Activated T-cell treated with anti-CD3 and anti-CD28 coated beads, Interleukin-2, amount 50 U/mL, for 72 hours (primary cell): ENCODE measurements around the gene KCNMB2. TPM values are rescaled to one million over a fixed set of nuclear protein-coding genes. Genes with fewer than 3 reads are reported as not detected.

Source experiments
- ATAC-seq, 2 donors: fragments of 150-1000 bp; cut with Tn5 transposase; replicated peaks in 1 of 2; 2 replicates each; pipeline ENCODE4 v1.10.0; 2021; ENCODE audit warnings: moderate library complexity in 2 of 2, mild to moderate bottlenecking in 1 of 2
- DNase-seq, 2 donors: peaks; one replicate each; pipeline ENCODE4 v3.0.0; 2021 to 2022; ENCODE audit warnings: mixed read lengths in 1 of 2
- H3K27ac Mint-ChIP-seq: one replicate; pipeline ENCODE4 v1.8.0; 2022; ENCODE audit warnings: mild to moderate bottlenecking, moderate library complexity, mixed read lengths
- H3K27me3 Mint-ChIP-seq: one replicate; pipeline ENCODE4 v1.8.0; 2022; ENCODE audit warnings: low read depth, mixed read lengths
- H3K36me3 Mint-ChIP-seq, 2 donors: one replicate each; pipeline ENCODE4 v1.8.0; 2022; ENCODE audit warnings: mixed read lengths in 2 of 2, mild to moderate bottlenecking in 1 of 2; ENCODE audit not compliant: insufficient read depth in 2 of 2
- H3K4me1 Mint-ChIP-seq: one replicate; pipeline ENCODE4 v1.8.0; 2022; ENCODE audit warnings: low read depth, mixed read lengths
- H3K4me3 Mint-ChIP-seq, 2 donors: one replicate each; pipeline ENCODE4 v1.8.0; 2022; ENCODE audit warnings: mild to moderate bottlenecking in 2 of 2, mixed read lengths in 2 of 2, moderate library complexity in 2 of 2
- H3K9me3 Mint-ChIP-seq, 2 donors: one replicate each; pipeline ENCODE4 v1.8.0; 2022; ENCODE audit warnings: mixed read lengths in 2 of 2
- total RNA-seq, 2 donors: library from RNA; stranded (reverse); gene quantifications; one replicate each; pipeline ENCODE4 v1.2.3, GENCODE V29; 2022

The KCNMB2 gene
- total RNA-seq = not detected

DNA sequence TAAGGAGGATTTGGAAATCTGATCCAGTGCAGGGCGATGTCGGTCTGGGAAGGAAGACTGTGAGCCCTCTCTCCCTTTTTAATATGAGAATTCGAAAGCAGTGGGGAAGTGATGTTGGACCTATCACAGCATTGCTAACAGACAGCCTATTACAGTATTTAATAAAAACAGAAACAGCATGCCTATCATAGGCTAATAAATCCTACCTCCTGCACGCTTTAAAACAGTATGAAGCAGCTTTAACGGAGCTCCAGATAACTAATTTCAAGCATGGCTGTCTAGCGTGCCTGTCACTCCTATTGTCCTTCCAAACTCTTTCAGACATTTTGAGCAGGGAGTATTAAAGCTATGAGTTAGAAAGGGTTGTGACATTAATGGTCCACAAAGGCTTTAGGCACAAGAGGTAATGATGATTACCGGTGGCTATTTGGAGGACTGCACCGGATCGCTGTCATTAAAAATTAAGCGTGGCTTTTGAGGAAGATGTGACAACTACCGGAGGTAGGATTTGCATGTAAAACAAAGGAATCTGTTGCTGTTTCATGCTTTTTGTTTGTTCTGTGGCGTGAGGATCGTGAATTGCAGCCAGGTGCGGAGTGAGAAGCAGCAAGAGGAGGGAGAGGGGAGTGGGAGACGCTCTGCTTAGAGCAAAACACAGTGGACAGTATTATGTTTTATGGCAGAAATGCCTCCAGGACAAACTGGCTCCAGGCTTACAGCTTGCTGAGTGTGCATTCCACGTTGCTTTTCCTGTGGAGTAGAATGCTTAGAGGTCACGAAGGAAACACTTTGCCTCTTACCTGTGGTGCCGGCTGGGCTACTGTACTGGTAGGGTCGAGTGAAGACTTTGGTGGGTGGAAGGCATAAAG, at the start of gene KCNMB2:
TSS of gene KCNMB2 (plus strand) at position 226 of the 869 bp plus-strand sequence.
- DNase-seq (no peak), ATAC-seq (no peak)
- Mint-ChIP-seq H3K27me3 (peaks cover 67% of the 10 kb centered on the region), H3K36me3 (no peaks in the 10 kb centered on the region), H3K4me1 (peaks cover 7% of the 10 kb centered on the region), H3K27ac (no peak within 1 kb of the TSS), H3K4me3 (peak within 1 kb of the TSS; percentile 18 to 34), H3K9me3 (peaks cover under 1 to 1% of the 10 kb centered on the region in 2 donors)

DNA sequence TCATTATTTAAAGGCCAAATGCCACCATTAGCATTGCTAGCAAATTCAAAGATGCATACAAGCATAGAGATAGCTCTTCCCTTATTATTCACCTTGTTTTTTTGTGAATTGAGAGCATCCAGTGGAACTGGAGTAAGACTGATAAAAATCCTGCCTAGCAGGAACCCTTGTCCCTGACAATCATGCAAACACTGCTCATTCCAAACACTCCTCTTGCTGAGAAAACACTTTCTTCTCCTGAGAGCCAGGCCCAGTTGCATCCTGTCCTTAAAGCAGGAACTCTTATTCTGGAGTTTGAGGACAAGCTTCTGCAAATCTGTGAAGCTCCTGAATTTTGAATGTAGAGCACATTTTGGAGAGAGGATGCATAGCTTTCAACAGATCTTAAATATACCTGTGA, 49.3 kb upstream of the KCNMB2 start:
- no peak for DNase-seq

DNA sequence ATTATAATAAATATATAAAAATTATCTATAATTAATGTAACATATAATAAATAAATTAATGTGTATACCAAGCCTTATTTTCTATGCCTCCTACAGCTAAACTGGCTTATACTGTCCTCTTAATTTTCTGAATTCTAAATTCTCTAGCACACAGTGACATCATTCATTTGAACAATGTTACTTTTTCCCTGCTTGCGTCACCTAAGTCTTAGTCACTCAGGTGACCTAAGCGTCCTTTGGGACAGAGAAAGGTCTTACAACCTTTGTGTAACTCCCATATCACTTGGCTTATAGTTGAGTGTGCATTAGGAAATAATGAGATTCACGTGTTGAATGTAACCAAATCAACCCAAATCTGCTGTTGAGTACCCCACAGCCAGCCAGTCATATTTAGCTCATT, 48.5 kb upstream of the KCNMB2 start:
- Mint-ChIP-seq H3K27ac (no peak overlapping the region), H3K36me3 (no peaks in the 10 kb centered on the region), H3K4me3 (no peak overlapping the region), H3K27me3 (no peaks in the 10 kb centered on the region), H3K4me1 (no peaks in the 10 kb centered on the region), H3K9me3 (no peaks in the 10 kb centered on the region)
- no peak for ATAC-seq
- DNase-seq = no peak

More for the DNA sequence above, 49.3 kb upstream of the KCNMB2 start:
- ATAC-seq = no peak
- H3K27me3 Mint-ChIP-seq = no peaks in the 10 kb centered on the region
- H3K4me1 Mint-ChIP-seq = no peaks in the 10 kb centered on the region
- no peak overlapping the region for H3K4me3 Mint-ChIP-seq
- no peak overlapping the region for H3K27ac Mint-ChIP-seq
- no peaks in the 10 kb centered on the region for H3K9me3 Mint-ChIP-seq
- H3K36me3 Mint-ChIP-seq = no peaks in the 10 kb centered on the region

DNA sequence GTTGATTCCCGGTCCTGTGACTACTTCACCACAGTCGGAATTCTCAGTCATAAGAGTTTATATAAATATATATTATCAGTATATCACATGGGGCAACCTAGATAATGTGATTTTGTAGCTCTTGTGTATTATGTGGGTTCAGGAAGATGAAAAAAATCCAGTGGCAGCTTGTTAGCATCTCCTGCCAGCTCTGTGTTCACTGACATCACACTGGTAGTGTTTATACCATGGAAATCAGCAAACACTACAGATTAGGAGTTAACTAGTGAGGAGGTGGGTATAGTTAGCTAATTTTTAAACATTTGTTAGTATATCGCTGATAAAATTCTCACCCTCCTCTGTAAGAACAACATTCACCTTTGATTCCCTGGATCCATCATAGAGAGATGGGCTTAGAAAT, 44.5 kb upstream of the KCNMB2 start:
- H3K4me1 Mint-ChIP-seq = no peaks in the 10 kb centered on the region
- peaks cover 0 to 7% of the 10 kb centered on the region in 2 donors for H3K9me3 Mint-ChIP-seq
- H3K4me3 Mint-ChIP-seq = no peak overlapping the region
- no peaks in the 10 kb centered on the region for H3K36me3 Mint-ChIP-seq
- DNase-seq = no peak
- no peak overlapping the region for H3K27ac Mint-ChIP-seq
- no peaks in the 10 kb centered on the region for H3K27me3 Mint-ChIP-seq
- no peak for ATAC-seq

GRCh38 chr3:178492491-178492890, 43.7 kb upstream of the KCNMB2 start:
- DNase-seq (no peak), ATAC-seq (no peak)
- H3K4me1 Mint-ChIP-seq = no peaks in the 10 kb centered on the region
- no peak overlapping the region for H3K4me3 Mint-ChIP-seq
- H3K9me3 Mint-ChIP-seq = peaks cover 0 to 7% of the 10 kb centered on the region in 2 donors
- no peaks in the 10 kb centered on the region for H3K36me3 Mint-ChIP-seq
- H3K27ac Mint-ChIP-seq = no peak overlapping the region
- H3K27me3 Mint-ChIP-seq = no peaks in the 10 kb centered on the region

DNA sequence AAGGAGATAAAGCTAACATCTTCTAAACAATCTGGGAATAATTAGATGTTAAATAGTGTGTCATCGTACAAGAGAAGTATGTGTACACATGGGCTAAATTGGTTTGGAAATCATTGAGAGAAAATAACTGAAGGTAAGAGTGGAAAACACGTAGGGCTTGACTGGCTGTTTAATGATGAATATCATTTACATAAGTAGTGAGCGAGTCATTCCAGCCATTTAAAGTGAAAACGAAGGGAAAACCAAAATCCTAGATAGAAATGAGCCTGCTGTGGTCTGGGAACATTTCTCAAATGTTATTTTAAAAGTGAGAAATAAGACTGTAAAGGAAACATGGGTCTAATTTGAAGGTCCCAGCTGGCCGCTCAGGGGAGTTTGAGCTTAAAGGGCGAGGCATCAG, 41.9 kb upstream of the KCNMB2 start:
- Mint-ChIP-seq H3K4me1 (no peaks in the 10 kb centered on the region), H3K4me3 (no peak overlapping the region), H3K27ac (no peak overlapping the region), H3K9me3 (peaks cover 1 to 7% of the 10 kb centered on the region in 2 donors), H3K27me3 (peaks cover 8% of the 10 kb centered on the region), H3K36me3 (no peaks in the 10 kb centered on the region)
- no peak for DNase-seq
- no peak for ATAC-seq

DNA sequence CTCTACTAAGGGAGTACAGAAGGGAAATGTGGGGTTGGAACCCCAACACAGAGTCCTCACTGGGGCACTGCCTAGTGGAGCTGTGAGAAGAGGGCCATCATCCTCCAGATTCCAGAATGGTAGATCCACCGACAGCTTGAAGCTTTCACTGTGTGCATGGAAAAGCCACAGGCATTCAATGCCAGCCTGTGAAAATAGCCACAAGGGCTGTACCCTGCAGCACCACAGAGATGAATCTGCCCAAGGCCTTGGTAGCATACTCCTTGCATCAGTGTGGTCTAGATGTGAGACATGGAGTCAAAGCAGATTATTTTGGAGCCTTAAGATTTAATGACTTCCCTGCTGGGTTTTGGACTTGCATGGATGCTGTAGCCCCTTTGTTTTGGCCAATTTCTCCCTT, 39.3 kb upstream of the KCNMB2 start:
- Mint-ChIP-seq H3K4me1 (no peaks in the 10 kb centered on the region), H3K9me3 (peaks cover 2 to 7% of the 10 kb centered on the region in 2 donors), H3K36me3 (no peaks in the 10 kb centered on the region), H3K27ac (no peak overlapping the region), H3K4me3 (no peak overlapping the region), H3K27me3 (peaks cover 11% of the 10 kb centered on the region)
- ATAC-seq (no peak), DNase-seq (no peak)

DNA sequence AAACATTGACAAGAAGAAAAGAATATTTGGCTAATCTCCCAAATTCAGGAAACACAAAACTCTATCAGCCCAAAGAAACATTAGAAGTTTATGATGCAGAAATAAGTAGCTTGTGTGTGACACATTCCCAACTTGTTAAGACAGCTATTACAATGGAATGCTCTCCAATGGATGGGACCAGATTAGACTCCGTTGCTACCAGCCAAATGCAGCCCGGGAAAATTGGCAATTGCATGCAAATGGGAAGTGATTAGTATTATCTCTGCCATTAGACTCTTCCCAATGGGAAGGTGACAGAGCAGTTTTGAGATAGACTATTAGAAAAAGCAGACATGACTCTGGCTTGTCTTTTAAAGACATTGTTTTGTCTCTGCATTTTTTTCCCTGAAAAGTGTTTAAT, 37.4 kb upstream of the KCNMB2 start:
- Mint-ChIP-seq H3K36me3 (no peaks in the 10 kb centered on the region), H3K27me3 (peaks cover 11% of the 10 kb centered on the region)
- ATAC-seq = no peak

GRCh38 chr3:178500631-178501030, 35.6 kb upstream of the KCNMB2 start:
- Mint-ChIP-seq H3K36me3 (no peaks in the 10 kb centered on the region), H3K27ac (no peak overlapping the region), H3K4me1 (no peaks in the 10 kb centered on the region), H3K9me3 (peaks cover 2% of the 10 kb centered on the region in 2 donors), H3K4me3 (no peak overlapping the region), H3K27me3 (peaks cover 11% of the 10 kb centered on the region)
- ATAC-seq = no peak
- no peak for DNase-seq

More for the DNA sequence above, 37.4 kb upstream of the KCNMB2 start:
- H3K9me3 Mint-ChIP-seq = peaks cover 2 to 7% of the 10 kb centered on the region in 2 donors
- H3K4me1 Mint-ChIP-seq = no peaks in the 10 kb centered on the region
- DNase-seq = no peak
- no peak overlapping the region for H3K27ac Mint-ChIP-seq
- H3K4me3 Mint-ChIP-seq = no peak overlapping the region

DNA sequence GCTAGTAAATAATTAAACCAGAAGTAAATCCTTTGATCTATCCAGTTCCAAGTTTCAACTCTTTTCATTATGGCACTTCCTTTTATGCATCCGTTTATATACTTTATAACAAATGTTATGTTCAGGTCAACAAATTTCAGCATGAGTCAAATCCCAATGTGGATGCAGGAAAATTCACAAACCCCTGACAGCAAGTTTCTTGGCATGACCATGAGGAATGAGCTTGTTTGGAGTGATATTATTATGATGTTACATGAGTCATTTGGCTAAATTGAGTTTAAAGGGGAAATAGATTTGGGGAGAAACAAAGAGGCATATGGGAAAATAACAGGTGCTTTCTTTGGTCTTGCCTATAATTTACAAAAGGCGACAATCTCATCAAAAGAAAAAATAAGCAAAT, 32.1 kb upstream of the KCNMB2 start:
- Mint-ChIP-seq H3K36me3 (no peaks in the 10 kb centered on the region), H3K9me3 (peaks cover 0 to 2% of the 10 kb centered on the region in 2 donors), H3K4me1 (no peaks in the 10 kb centered on the region), H3K27me3 (peaks cover 6% of the 10 kb centered on the region), H3K27ac (no peak overlapping the region), H3K4me3 (no peak overlapping the region)
- DNase-seq = no peak
- no peak for ATAC-seq

DNA sequence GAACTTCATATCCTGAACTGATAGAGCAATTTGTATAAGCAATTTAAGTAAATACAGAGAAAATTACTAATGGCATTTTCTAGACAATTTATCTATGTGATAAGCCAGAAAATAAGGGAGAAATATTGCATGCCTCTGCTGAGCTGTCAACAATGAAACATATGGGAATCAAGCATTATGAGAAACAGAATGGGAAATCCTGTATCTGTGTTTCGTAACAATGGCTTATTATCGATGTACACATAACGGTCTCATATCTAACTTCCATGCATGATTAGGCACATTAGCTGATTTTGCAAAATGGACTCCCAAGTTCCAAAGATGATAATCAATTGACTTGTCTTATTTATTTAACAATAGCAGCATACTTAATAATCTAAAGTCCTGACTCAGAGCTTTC, 30.4 kb upstream of the KCNMB2 start:
- Mint-ChIP-seq H3K27me3 (no peaks in the 10 kb centered on the region), H3K36me3 (no peaks in the 10 kb centered on the region), H3K4me1 (no peaks in the 10 kb centered on the region), H3K4me3 (no peak overlapping the region), H3K9me3 (no peaks in the 10 kb centered on the region), H3K27ac (no peak overlapping the region)
- ATAC-seq (no peak), DNase-seq (no peak)

- H3K36me3 Mint-ChIP-seq = no peaks in the 10 kb centered on the region
These were observed 28.5 kb upstream of the KCNMB2 start for GRCh38 chr3:178507507-178508442.

GRCh38 chr3:178508443-178508825, 27.8 kb upstream of the KCNMB2 start:
- DNase-seq (no peak), ATAC-seq (no peak)
- Mint-ChIP-seq H3K27me3 (no peaks in the 10 kb centered on the region), H3K27ac (no peak overlapping the region), H3K4me1 (no peaks in the 10 kb centered on the region), H3K9me3 (no peaks in the 10 kb centered on the region), H3K4me3 (no peak overlapping the region), H3K36me3 (no peaks in the 10 kb centered on the region)

More at GRCh38 chr3:178507507-178508442, 28.5 kb upstream of the KCNMB2 start:
- Mint-ChIP-seq H3K9me3 (no peaks in the 10 kb centered on the region), H3K27ac (no peak overlapping the region), H3K4me1 (no peaks in the 10 kb centered on the region), H3K4me3 (no peak overlapping the region), H3K27me3 (no peaks in the 10 kb centered on the region)
- ATAC-seq (no peak), DNase-seq (no peak)
